Retinal pigment epithelial cell (primary cell): ENCODE data around the gene HBQ1.
"Not testable (repeated sequence)": the region's sequence is repeated elsewhere in the genome, so short reads cannot be mapped to it uniquely, and the experiment has no call there.

ENCODE experiments used
- DNase-seq: peaks from one replicate; pipeline ENCODE4 v3.0.0-alpha.2; 2010; ENCODE audit warnings: low read depth
- H3K4me3 ChIP-seq: 2 replicates; pipeline ENCODE4 v1.5.1; 2011; ENCODE audit warnings: mild to moderate bottlenecking, low read length, control low read depth, moderate library complexity
- CTCF ChIP-seq: conservative IDR thresholded peaks from 2 replicates; pipeline ENCODE4 v1.5.1; 2011; ENCODE audit warnings: low read depth, low read length, control low read depth, inconsistent platforms

The HBQ1 gene

DNA sequence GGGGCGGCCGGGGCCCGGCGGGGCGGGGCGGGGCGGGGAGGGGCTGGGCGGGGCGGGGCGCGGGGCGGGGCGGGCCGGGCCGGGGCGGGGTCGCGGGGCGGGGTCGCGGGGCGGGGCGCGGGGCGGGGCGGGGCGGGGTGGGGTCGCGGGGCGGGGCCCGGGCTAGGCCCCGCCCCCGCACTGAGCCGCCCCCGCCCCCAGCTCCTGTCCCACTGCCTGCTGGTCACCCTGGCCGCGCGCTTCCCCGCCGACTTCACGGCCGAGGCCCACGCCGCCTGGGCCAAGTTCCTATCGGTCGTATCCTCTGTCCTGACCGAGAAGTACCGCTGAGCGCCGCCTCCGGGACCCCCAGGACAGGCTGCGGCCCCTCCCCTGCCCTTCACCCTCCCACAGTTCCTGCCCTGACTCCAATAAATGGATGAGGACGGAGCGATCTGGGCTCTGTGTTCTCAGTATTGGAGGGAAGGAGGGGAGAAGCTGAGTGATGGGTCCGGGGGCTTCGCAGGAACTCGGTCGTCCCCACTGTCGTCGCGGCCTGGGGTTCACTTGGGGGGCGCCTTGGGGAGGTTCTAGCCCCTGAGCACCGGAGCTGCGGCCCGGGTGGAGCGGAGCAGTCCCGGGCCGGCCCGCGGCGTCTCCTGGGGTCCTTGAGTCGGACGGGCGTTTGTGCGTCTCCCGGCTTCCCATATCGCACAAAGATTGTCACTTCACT, 15.3 kb upstream of the HBQ1 start:
- peak overlapping the region; percentile 18 for H3K4me3 ChIP-seq
- no peak for DNase-seq
- TF ChIP-seq CTCF, result no peak

DNA sequence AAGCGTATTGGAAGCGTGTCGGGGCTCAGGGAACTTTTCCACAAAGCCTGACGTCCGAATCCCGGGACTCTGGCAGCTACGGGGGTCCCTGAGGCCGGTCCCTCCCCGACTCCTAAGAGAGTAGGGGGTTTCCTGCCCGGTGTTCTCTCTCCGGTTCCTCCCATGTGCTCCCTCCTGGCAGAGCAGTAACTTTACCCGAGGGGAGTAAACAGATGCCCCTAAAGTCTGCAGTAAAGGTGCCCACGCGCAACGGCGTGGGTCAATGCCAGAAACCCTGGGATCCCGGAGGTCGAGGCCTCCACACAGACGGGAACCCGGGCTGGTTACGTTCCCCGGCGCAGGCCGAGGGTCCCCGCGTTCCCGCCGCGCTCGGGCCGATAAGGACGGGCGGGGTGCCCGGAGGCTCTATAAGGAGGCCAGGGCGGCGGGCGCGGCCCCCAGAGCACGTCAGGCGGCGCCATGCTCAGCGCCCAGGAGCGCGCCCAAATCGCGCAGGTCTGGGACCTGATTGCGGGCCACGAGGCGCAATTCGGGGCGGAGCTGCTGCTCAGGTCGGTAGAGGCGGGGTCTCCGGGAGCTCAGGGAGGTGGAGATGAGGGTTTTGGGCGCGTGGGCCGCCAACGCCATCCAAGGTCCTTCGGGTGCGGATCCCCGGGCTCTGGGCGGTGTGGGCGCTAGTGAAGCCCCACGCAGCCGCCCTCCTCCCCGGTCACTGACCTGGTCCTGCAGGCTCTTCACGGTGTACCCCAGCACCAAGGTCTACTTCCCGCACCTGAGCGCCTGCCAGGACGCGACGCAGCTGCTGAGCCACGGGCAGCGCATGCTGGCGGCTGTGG, 14.5 kb upstream of the HBQ1 start, which contains the start of gene HBM:
HBM (plus strand) TSS at position 440 of the 836 bp plus-strand sequence; CDS start at position 460, 20 bp downstream.
- H3K4me3 ChIP-seq, result peak within 1 kb of the TSS; percentile 18
- DNase-seq, result no peak
- no peak for TF ChIP-seq CTCF

- DNase-seq, result no peak
- no peak overlapping the region for H3K4me3 ChIP-seq
- no peak for TF ChIP-seq CTCF
Measured at GRCh38 chr16:166375-167121, 13.7 kb upstream of the HBQ1 start.

GRCh38 chr16:167122-167690, 13.1 kb upstream of the HBQ1 start:
- H3K4me3 ChIP-seq, result no peak overlapping the region
- no peak for TF ChIP-seq CTCF
- no peak for DNase-seq

- no peak overlapping the region for H3K4me3 ChIP-seq
- TF ChIP-seq CTCF, result no peak
- no peak for DNase-seq
Measured at GRCh38 chr16:168424-168823, 11.8 kb upstream of the HBQ1 start.

DNA sequence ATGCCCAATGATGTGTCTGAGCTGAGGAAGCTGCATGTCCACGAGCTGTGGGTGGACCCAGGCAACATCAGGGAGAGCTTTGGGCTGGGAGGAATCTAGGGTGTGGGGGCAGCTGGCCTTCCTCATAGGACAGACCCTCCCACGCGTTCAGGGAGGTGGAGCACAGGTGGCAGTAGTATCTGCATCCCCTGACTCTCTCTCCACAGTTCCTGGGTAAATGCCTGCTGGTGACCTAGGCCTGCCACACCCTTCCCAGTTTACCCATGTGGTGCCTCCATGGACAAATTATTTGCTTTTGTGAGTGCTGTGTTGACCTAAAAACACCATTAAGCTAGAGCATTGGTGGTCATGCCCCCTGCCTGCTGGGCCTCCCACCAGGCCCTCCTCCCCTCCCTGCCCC, 11.2 kb upstream of the HBQ1 start:
- no peak for DNase-seq
- TF ChIP-seq CTCF, result no peak
- no peak overlapping the region for H3K4me3 ChIP-seq

DNA sequence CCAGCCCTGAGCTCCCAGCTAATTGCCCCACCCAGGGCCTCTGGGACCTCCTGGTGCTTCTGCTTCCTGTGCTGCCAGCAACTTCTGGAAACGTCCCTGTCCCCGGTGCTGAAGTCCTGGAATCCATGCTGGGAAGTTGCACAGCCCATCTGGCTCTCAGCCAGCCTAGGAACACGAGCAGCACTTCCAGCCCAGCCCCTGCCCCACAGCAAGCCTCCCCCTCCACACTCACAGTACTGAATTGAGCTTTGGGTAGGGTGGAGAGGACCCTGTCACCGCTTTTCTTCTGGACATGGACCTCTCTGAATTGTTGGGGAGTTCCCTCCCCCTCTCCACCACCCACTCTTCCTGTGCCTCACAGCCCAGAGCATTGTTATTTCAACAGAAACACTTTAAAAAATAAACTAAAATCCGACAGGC, 10.2 kb upstream of the HBQ1 start:
- H3K4me3 ChIP-seq, DNase-seq: not testable (repeated sequence)
